Right kidney (tissue), 1 donor: ENCODE measurements around the gene PPP1R13B.
"Not testable (repeated sequence)": the region's sequence is repeated elsewhere in the genome, so short reads cannot be mapped to it uniquely, and the experiment has no call there.

ENCODE experiments used
- DNase-seq: peaks from one replicate; pipeline ENCODE4 v3.0.0-alpha.2; 2016

PPP1R13B gene

DNA sequence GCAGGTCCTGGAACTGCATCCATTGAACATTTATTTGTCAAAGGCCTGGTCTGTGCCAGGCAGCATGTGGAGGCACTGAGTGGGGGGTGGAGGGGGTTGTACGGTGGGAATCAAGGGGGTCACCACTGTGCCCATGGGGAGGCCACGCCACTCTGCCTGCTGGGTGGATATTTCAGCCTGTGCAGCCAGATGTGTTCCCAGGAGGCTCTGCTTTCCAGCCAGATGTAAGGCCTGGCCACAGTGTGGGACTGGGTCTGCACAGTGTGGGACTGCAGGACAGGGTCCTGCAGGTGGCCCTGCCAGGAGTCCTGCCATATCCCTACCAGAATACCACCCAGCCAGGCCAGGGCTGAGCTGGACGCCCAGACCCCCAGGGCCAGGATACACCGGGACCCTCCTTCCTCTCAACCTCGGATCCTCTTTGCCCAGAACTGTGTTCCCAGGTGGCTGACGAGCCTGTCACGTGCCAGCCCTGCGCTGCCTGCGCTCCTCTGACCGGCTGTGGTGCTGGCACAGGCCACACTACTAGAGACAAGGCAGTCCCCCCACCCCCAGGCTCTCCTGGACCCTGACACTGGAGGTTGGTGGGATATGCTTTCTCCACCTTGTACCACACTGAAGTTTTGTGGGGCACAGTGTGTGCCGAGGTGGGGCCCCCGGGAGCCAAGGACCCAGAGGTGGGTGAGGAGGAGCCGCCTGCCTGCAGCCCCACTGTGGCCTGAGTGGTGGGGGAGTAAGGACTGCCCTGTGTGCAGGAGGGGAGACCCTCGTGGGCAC is 149.6 kb downstream of the PPP1R13B start:
- DNase-seq, result no peak

GRCh38 chr14:103697206-103697602 is 150.2 kb downstream of the PPP1R13B start:
- DNase-seq, result no peak

DNA sequence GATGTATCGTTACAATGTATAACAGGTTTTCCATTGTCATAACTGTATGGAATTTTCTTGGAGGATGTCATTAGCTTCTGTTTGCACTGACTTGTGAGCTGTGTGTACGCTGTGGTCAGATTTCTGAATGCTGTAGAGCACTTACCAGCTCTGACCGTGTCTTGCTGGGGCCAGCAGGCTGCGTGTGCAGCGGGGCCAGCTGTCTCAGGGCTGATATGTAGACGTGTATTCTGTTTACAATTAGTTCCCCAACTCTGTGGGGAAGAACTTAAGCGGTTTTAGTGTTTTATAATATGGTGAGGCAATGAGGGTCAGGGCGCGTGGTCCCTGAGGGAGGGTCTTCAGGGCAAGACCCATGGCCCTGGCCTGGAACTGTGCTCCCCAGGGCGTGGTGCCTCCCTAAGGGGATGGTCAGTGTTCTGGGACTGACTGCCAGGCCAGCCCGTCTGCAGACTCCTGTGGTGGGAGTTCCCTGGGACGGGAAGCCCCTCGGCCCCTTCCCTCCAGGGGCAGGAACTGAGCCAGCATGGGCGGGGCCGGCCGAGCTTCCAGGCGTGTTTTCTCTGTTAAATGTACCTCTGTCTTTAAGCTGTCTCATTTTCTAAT is 150.8 kb downstream of the PPP1R13B start:
- DNase-seq, result no peak

DNA sequence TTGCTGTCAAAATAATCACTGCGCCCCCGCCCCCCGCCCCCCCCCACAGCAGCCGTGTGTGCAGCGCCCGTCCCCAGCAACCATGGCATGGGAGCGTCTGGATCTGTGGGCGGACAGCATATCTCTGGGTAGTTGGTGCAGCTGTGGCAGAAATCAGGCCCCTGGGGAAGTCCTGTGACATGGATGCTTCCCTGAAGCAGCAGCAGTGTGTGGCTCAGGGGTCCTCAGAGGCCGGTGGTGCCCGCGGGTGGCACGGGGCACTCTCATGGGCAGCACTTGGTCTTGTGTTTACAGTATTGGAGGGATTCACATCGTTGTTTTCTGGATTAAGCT is 151.3 kb downstream of the PPP1R13B start:
- no peak for DNase-seq

GRCh38 chr14:103695296-103696069 is 151.9 kb downstream of the PPP1R13B start:
- no peak for DNase-seq

- no peak for DNase-seq
Measured at GRCh38 chr14:103694572-103695026, 152.8 kb downstream of the PPP1R13B start.

- DNase-seq, result no peak
Measured at GRCh38 chr14:103693515-103693914, 153.9 kb downstream of the PPP1R13B start.

- DNase-seq, result no peak
Measured at GRCh38 chr14:103692871-103693270, 154.5 kb downstream of the PPP1R13B start.

GRCh38 chr14:103692159-103692558 is 155.2 kb downstream of the PPP1R13B start:
- DNase-seq, result no peak

DNA sequence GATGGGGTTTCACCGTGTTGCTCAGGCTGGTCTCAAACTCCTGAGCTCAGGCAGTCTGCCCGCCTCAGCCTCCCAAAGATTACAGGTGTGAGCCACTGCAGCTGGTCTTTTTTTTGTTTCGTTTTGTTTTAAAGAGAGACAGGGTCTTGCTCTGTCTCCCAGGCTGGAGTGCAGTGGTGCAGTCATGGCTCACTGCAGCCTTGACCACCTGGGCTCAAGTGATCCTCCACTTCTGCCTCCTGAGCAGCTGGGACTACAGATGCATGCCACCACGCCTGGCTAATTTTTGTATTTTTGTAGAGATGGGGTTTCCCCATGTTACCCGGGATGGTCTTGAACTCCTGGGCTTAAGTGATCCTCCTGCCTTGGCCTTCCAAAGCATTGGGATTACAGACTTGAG is 155.7 kb downstream of the PPP1R13B start:
- DNase-seq, result not testable (repeated sequence)

- no peak for DNase-seq
Measured at GRCh38 chr14:103690332-103690731, 157.0 kb downstream of the PPP1R13B start.

GRCh38 chr14:103688906-103689902 is 158.2 kb downstream of the PPP1R13B start:
- no peak for DNase-seq

- DNase-seq, result no peak
Measured at GRCh38 chr14:103688441-103688840, 158.9 kb downstream of the PPP1R13B start.

DNA sequence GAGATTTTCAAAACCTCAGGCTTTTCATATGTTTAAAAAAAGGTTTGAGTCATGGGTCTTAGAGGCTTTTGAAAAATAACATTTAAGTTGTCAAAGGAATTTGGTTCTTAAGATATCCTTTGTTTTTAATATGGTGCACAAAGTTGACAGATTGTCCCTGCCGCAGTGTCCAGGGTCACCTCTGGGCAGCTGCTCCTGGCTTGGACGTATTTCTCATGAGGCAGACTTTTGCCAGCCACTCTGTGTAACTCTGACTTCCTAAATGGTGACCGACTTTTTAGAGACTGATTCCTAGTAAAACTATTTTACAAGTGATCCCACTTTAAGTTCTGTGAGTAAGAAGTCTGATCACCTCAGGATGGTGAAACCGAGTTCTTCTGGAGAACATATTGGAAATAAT is 159.7 kb downstream of the PPP1R13B start:
- no peak for DNase-seq

- no peak for DNase-seq
Measured at GRCh38 chr14:103686831-103687485, 160.4 kb downstream of the PPP1R13B start.

DNA sequence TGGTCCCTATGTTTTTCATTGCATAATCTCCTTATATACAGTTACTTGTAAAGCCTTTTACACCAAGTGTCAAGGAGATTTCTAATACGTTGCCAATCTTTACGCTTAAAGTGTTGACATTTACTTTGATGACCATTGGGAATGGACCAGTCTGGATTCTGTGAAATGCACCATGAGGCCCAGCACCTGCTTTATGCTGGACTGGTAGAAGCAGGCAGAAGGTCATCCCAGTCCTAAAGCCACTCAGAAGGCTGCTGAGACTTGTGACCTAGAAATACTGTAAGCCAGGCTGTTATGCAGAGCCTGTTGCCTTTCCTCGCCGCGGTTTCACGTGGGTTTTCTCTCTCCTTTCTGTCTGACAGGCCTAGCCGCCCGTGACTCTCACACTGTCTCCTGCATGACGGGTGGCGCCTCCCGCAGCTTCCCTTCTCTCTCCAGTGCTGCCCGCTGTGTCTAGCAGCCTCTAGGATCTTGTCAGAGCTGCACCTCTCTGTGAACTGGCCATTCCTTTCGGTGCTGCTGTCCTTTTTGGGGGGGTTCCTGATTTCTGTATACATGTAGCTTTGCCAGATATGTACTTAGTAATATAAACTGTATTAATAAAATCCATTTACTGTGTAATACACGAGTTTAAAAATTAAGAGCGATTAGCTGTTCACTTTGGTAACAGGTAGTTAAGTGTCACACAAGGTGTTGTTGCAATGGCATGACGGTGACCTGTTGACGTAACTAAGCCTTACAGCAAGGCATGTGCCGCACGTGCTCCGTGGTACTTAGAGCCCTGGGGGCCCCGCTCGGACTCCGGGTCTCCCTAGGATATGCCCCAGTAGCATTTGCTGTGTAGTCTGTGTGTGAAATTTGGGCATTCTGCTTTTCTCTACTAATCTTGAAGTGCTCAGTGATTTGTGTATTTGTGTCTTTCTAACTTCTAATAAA is 161.8 kb downstream of the PPP1R13B start:
- DNase-seq, result no peak

- no peak for DNase-seq
Measured at GRCh38 chr14:103684871-103685270, 162.5 kb downstream of the PPP1R13B start.

DNA sequence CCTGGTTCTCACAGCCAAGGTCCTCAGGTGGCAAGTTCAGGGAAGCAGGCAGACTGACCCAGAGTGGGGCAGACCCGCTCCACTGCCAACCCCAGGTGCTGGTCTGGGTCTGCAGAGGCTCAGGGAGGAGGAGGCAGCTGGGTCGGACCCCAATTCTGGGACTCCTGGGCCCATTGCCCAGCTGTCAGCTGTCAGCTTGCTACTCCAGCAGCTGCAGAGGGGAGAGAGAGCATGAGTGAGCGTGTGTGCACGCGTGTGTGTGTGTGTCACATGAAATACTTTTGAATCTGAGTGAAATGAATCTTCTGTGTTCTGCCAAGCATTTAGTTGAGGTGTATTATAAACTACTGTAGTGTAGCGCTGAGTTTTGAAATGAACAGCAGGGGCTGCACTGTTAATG is 162.9 kb downstream of the PPP1R13B start:
- no peak for DNase-seq
